Panc1 (cell line): ENCODE results near the gene MAMDC2. TPM values are rescaled to one million over a fixed set of nuclear protein-coding genes. Genes with fewer than 3 reads are reported as not detected.

Source experiments
- ATAC-seq: fragments of 200-7000 bp; cut with Tn5 transposase; 2 replicates; pipeline ENCODE4 v1.9.1; 2020; ENCODE audit warnings: mild to moderate bottlenecking, moderate library complexity
- BruUV-seq: library from RNA; stranded (reverse); fragments of 400-500 nt; replicated peaks from 2 replicates; lab custom pipeline; 2021; lab: Mats Ljungman, UMichigan
- CTCF ChIA-PET: fragments of 300-600 bp; sonication (Branson Sonifier 250); formaldehyde crosslinking; loops from one replicate; lab custom pipeline; 2022; ENCODE audit warnings: antibody characterized with exemption; lab: Charles Lee
- POLR2A ChIA-PET: fragments of 300-600 bp; sonication (Branson Sonifier 250); formaldehyde crosslinking; loops from one replicate; lab custom pipeline; 2022; ENCODE audit warnings: antibody characterized with exemption; lab: Charles Lee
- DNase-seq: peaks from one replicate; pipeline ENCODE4 v3.0.0-alpha.2; 2010; ENCODE audit warnings: low read depth, low spot score
- H3K27ac ChIP-seq: 2 replicates; pipeline ENCODE4 v1.5.1; 2011; ENCODE audit warnings: mild to moderate bottlenecking, low read length, inconsistent platforms
- H3K27me3 ChIP-seq: fragments of 200-500 bp; sonication (Bioruptor generic); 2 replicates; pipeline ENCODE4 v1.6.0; 2014; ENCODE audit warnings: low read length, inconsistent platforms; ENCODE audit not compliant: control insufficient read depth, insufficient read depth
- H3K36me3 ChIP-seq: fragments of 200-500 bp; sonication (Bioruptor generic); 2 replicates; pipeline ENCODE4 v1.5.1; 2014; ENCODE audit warnings: inconsistent platforms, mild to moderate bottlenecking, low read length, moderate library complexity; ENCODE audit not compliant: control insufficient read depth, insufficient read depth
- H3K4me1 ChIP-seq: 2 replicates; pipeline ENCODE4 v1.5.1; 2011; ENCODE audit warnings: inconsistent platforms, mild to moderate bottlenecking, low read length, moderate library complexity; ENCODE audit not compliant: control insufficient read depth, insufficient read depth
- H3K4me3 ChIP-seq, 2 experiments: 2 replicates each; pipeline ENCODE4 v1.5.1; 2011 to 2012; ENCODE audit warnings: low read depth in 2 of 2, low read length in 2 of 2, mild to moderate bottlenecking in 2 of 2, inconsistent platforms in 1 of 2, moderate library complexity in 1 of 2
- H3K9me3 ChIP-seq: fragments of 200-500 bp; sonication (Bioruptor generic); 2 replicates; pipeline ENCODE4 v1.5.1; 2014; ENCODE audit warnings: low read depth, mild to moderate bottlenecking, inconsistent platforms, low read length, moderate library complexity; ENCODE audit not compliant: control insufficient read depth, insufficient read depth
- POLR2AphosphoS5 ChIP-seq: IDR thresholded peaks from 2 replicates; pipeline ENCODE4 v1.6.1; 2012; ENCODE audit warnings: mild to moderate bottlenecking, low read depth, low read length, moderate library complexity
- SIN3A ChIP-seq: IDR thresholded peaks from 2 replicates; pipeline ENCODE4 v1.6.1; 2012; ENCODE audit warnings: low read depth, mild to moderate bottlenecking, low read length, moderate library complexity, borderline replicate concordance; ENCODE audit not compliant: insufficient read depth
- TCF7L2 ChIP-seq: IDR thresholded peaks from 2 replicates; pipeline ENCODE4 v1.6.1; 2011; ENCODE audit warnings: mild to moderate bottlenecking, low read depth, low read length, inconsistent platforms
- in situ Hi-C: cut with HindIII; loops from 2 replicates; pipeline ENCODE4 v1.10.0; 2016; ENCODE audit warnings: low sequenced_read_pairs, low pct_unique_long_range_greater_than_20kb
- intact Hi-C: fragments of 100-400 bp; cut with micrococcal nuclease; formaldehyde crosslinking; loops from one replicate; pipeline ENCODE4 v1.10.0; 2022; ENCODE audit not compliant: unreplicated experiment
- total RNA-seq: library from RNA; stranded (reverse); gene quantifications from one replicate; pipeline ENCODE4 v1.2.1, GENCODE V29; 2021; ENCODE audit not compliant: unreplicated experiment
- TF ChIP-seq, protein P1 (sequence below): fragments of 450-650 bp; IDR thresholded peaks from 2 replicates; pipeline ENCODE4 v1.5.1; 2017; ENCODE audit warnings: mild to moderate bottlenecking
- TF ChIP-seq, protein P2 (sequence below), 2 experiments: IDR thresholded peaks; 2 replicates each; pipeline ENCODE4 v1.6.1; 2011 to 2012; ENCODE audit warnings: low read depth in 2 of 2, control low read depth in 1 of 2, low read length in 1 of 2, mild to moderate bottlenecking in 1 of 2, moderate library complexity in 1 of 2; ENCODE audit not compliant: insufficient read depth in 1 of 2

Gene MAMDC2
- total RNA-seq, 1 experiment from 2014 or later, result 1.5 TPM

DNA sequence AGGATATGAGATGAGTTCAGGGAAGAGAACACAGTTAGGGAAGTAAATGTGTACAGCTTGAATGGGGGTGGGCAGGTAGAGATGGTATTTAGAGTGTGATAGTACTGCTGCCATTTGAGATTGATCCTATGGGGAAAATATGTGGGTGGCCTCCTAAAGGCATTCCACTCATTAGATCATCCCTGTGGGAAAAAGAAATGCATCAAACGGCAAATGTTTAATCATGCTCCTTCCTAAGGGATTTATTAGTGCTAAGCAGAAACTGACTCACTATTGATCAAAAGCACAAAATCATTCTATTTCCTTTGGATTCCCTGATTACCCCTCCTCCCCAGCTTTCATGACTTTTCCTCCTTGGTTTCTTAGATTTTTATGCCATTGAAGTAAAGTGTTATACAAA, 178.7 kb downstream of the MAMDC2 start:
- Histone ChIP-seq H3K36me3 (no peaks in the 10 kb centered on the region), H3K27me3 (no peaks in the 10 kb centered on the region), H3K9me3 (no peaks in the 10 kb centered on the region), H3K4me1 (no peaks in the 10 kb centered on the region), H3K27ac (no peak overlapping the region), H3K4me3 (no peak overlapping the region)
- no peak for TF ChIP-seq POLR2AphosphoS5
- TF ChIP-seq, protein P1, sequence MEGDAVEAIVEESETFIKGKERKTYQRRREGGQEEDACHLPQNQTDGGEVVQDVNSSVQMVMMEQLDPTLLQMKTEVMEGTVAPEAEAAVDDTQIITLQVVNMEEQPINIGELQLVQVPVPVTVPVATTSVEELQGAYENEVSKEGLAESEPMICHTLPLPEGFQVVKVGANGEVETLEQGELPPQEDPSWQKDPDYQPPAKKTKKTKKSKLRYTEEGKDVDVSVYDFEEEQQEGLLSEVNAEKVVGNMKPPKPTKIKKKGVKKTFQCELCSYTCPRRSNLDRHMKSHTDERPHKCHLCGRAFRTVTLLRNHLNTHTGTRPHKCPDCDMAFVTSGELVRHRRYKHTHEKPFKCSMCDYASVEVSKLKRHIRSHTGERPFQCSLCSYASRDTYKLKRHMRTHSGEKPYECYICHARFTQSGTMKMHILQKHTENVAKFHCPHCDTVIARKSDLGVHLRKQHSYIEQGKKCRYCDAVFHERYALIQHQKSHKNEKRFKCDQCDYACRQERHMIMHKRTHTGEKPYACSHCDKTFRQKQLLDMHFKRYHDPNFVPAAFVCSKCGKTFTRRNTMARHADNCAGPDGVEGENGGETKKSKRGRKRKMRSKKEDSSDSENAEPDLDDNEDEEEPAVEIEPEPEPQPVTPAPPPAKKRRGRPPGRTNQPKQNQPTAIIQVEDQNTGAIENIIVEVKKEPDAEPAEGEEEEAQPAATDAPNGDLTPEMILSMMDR, result no peak
- TF ChIP-seq TCF7L2, result no peak
- TF ChIP-seq, protein P2, sequence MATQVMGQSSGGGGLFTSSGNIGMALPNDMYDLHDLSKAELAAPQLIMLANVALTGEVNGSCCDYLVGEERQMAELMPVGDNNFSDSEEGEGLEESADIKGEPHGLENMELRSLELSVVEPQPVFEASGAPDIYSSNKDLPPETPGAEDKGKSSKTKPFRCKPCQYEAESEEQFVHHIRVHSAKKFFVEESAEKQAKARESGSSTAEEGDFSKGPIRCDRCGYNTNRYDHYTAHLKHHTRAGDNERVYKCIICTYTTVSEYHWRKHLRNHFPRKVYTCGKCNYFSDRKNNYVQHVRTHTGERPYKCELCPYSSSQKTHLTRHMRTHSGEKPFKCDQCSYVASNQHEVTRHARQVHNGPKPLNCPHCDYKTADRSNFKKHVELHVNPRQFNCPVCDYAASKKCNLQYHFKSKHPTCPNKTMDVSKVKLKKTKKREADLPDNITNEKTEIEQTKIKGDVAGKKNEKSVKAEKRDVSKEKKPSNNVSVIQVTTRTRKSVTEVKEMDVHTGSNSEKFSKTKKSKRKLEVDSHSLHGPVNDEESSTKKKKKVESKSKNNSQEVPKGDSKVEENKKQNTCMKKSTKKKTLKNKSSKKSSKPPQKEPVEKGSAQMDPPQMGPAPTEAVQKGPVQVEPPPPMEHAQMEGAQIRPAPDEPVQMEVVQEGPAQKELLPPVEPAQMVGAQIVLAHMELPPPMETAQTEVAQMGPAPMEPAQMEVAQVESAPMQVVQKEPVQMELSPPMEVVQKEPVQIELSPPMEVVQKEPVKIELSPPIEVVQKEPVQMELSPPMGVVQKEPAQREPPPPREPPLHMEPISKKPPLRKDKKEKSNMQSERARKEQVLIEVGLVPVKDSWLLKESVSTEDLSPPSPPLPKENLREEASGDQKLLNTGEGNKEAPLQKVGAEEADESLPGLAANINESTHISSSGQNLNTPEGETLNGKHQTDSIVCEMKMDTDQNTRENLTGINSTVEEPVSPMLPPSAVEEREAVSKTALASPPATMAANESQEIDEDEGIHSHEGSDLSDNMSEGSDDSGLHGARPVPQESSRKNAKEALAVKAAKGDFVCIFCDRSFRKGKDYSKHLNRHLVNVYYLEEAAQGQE (IDR thresholded peaks at IDR 0.05; ENCODE audit: insufficient read depth in 1 of 2, low read depth in 2 of 2, low read length in 1 of 2), result no peak
- no peak for TF ChIP-seq SIN3A
- intact Hi-C loops (no loop called here), in situ Hi-C loops (no loop called here)
- BruUV-seq, result no TSS peak
- ATAC-seq (no peak), DNase-seq (no peak)
- CTCF ChIA-PET, result no interaction called here
- POLR2A ChIA-PET, result interaction anchor here (0.7 kb wide), 1 partner anchor 1555 kb away, joined by 3 read pairs; no protein-coding TSS in a partner anchor

DNA sequence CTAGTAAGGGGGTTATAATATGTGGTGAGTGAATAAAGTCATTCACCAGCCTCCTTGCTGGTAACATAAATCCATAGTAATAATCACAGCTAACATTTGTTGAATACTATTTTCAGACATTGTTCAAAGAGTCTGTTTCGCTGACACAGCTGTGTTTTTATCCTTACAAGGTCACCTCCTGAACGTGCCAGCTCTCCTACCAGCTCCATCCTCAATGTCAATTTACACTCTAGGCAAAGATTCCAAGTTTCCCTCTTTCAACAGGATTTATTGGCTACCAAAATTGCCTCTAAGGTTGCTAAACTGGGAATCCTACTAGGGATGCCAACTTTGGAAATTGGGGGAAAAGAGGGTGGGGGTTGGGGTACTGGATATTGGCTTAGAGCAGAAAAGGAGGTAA, 184.5 kb downstream of the MAMDC2 start:
- Histone ChIP-seq H3K4me3 (no peak overlapping the region), H3K27me3 (no peaks in the 10 kb centered on the region), H3K36me3 (no peaks in the 10 kb centered on the region), H3K9me3 (no peaks in the 10 kb centered on the region), H3K4me1 (no peaks in the 10 kb centered on the region), H3K27ac (no peak overlapping the region)
- BruUV-seq, result no TSS peak
- CTCF ChIA-PET, result no interaction called here
- ATAC-seq (no peak), DNase-seq (no peak)
- POLR2A ChIA-PET, result no interaction called here
- intact Hi-C loops (loop anchor here (2.0 kb wide), 1 partner anchor 255 kb away; no protein-coding TSS in a partner anchor), in situ Hi-C loops (no loop called here)
- no peak for TF ChIP-seq POLR2AphosphoS5
- TF ChIP-seq TCF7L2, result no peak
- TF ChIP-seq SIN3A, result no peak
- TF ChIP-seq, protein P2 (IDR thresholded peaks at IDR 0.05; ENCODE audit: insufficient read depth in 1 of 2, low read depth in 2 of 2, low read length in 1 of 2), result no peak
- TF ChIP-seq, protein P1, result no peak
